ENCODE results near the gene SLU7. TPM values are rescaled to one million over a fixed set of nuclear protein-coding genes. Genes with fewer than 3 reads are reported as not detected.

SLU7 gene
- total RNA-seq, 1 donor from 2014 or later = 48.4 TPM

DNA sequence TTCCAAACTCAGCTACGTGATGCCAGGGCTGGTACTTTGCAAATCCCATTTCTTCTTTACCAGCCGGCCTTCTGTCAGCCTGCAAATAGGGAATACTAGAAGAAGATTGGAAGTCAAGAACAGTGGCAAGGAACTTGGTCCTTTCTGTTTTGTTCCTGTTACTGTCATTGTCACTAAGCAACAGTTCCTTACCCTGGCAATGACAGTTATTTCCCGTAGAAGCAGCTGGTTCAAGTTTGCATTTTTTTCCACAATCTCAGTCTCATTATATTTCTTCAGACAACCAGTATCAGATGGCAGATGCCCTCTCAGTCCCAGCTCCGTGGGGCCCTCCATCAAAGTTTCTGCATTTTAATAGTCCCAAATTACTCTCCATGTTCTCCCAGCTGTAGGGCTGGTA lies 39.4 kb downstream of the SLU7 start:
- H3K9ac ChIP-seq (ENCODE audit: low read length) = no peak overlapping the region

DNA sequence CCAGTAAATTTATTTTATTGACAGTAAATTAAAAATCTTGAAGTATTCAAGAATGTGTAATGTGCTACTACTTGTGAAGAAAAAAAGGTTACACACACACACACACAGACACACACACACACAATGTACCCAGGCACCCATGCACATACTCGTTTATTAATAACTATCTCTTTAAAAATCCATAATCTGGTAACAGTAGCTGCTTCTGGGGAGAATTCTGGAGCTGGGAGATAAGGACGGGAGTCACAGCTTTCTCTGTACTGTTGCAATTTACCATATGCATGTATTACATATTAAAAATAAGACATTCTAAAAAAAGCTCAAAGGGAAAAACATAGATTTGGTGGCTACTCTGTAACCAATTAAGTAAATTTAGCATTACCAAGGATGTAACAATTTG lies 40.6 kb downstream of the SLU7 start:
- H3K9me3 Mint-ChIP-seq (ENCODE audit: unreplicated experiment) = no peaks in the 10 kb centered on the region
- peaks cover 24% of the 10 kb centered on the region for H3K27me3 Mint-ChIP-seq (ENCODE audit: low read depth, unreplicated experiment)
- H3K36me3 ChIP-seq (ENCODE audit: insufficient read depth, low read length) = no peaks in the 10 kb centered on the region
- no peaks in the 10 kb centered on the region for H4K20me1 ChIP-seq (ENCODE audit: insufficient read depth, low read length)
- H3K79me2 ChIP-seq (ENCODE audit: insufficient read depth, low read length) = no peaks in the 10 kb centered on the region
- no peak overlapping the region for H2AFZ ChIP-seq (ENCODE audit: low read depth, low read length)
- H3K4me3 ChIP-seq (ENCODE audit: insufficient read depth, low read depth, low read length) = no peak overlapping the region
- no peak overlapping the region for H3K27ac ChIP-seq (ENCODE audit: low read depth, low read length)
- H3K9me3 ChIP-seq (ENCODE audit: insufficient read depth, low read depth, low read length) = no peaks in the 10 kb centered on the region
- H3K27ac Mint-ChIP-seq (ENCODE audit: unreplicated experiment) = no peak overlapping the region
- H3K4me3 Mint-ChIP-seq (ENCODE audit: unreplicated experiment) = no peak overlapping the region
- H3K4me1 Mint-ChIP-seq (ENCODE audit: low read depth, unreplicated experiment) = peaks cover 8% of the 10 kb centered on the region
- H3K27me3 ChIP-seq (ENCODE audit: insufficient read depth, low read length) = peaks cover 18% of the 10 kb centered on the region
- no peak for FAIRE-seq
- H3K9ac ChIP-seq (ENCODE audit: low read length) = no peak overlapping the region
- H3K4me2 ChIP-seq (ENCODE audit: low read length) = no peak overlapping the region
- H3K4me1 ChIP-seq (ENCODE audit: insufficient read depth, low read length) = no peaks in the 10 kb centered on the region
- no peak for DNase-seq (ENCODE audit: low read depth)
- TF ChIP-seq EZH2 (IDR thresholded peaks at IDR 0.05; ENCODE audit: insufficient read depth, low read length) = no peak
- TF ChIP-seq, protein P1, sequence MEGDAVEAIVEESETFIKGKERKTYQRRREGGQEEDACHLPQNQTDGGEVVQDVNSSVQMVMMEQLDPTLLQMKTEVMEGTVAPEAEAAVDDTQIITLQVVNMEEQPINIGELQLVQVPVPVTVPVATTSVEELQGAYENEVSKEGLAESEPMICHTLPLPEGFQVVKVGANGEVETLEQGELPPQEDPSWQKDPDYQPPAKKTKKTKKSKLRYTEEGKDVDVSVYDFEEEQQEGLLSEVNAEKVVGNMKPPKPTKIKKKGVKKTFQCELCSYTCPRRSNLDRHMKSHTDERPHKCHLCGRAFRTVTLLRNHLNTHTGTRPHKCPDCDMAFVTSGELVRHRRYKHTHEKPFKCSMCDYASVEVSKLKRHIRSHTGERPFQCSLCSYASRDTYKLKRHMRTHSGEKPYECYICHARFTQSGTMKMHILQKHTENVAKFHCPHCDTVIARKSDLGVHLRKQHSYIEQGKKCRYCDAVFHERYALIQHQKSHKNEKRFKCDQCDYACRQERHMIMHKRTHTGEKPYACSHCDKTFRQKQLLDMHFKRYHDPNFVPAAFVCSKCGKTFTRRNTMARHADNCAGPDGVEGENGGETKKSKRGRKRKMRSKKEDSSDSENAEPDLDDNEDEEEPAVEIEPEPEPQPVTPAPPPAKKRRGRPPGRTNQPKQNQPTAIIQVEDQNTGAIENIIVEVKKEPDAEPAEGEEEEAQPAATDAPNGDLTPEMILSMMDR (IDR thresholded peaks at IDR 0.05; ENCODE audit: insufficient read depth, low read depth, low read length) = no peak
- no peaks in the 10 kb centered on the region for H3K36me3 Mint-ChIP-seq (ENCODE audit: low read depth, unreplicated experiment)

More for the DNA sequence above, 39.4 kb downstream of the SLU7 start:
- H3K4me1 ChIP-seq (ENCODE audit: insufficient read depth, low read length) = no peaks in the 10 kb centered on the region
- no peak overlapping the region for H3K27ac ChIP-seq (ENCODE audit: low read depth, low read length)
- Mint-ChIP-seq H3K36me3 (ENCODE audit: low read depth, unreplicated experiment) (no peaks in the 10 kb centered on the region), H3K4me1 (ENCODE audit: low read depth, unreplicated experiment) (peaks cover 8% of the 10 kb centered on the region), H3K27me3 (ENCODE audit: low read depth, unreplicated experiment) (peaks cover 14% of the 10 kb centered on the region), H3K9me3 (ENCODE audit: unreplicated experiment) (no peaks in the 10 kb centered on the region), H3K4me3 (ENCODE audit: unreplicated experiment) (no peak overlapping the region), H3K27ac (ENCODE audit: unreplicated experiment) (no peak overlapping the region)
- no peaks in the 10 kb centered on the region for H3K79me2 ChIP-seq (ENCODE audit: insufficient read depth, low read length)
- H3K4me3 ChIP-seq (ENCODE audit: insufficient read depth, low read depth, low read length) = no peak overlapping the region
- H3K4me2 ChIP-seq (ENCODE audit: low read length) = no peak overlapping the region
- no peaks in the 10 kb centered on the region for H3K36me3 ChIP-seq (ENCODE audit: insufficient read depth, low read length)
- no peaks in the 10 kb centered on the region for H4K20me1 ChIP-seq (ENCODE audit: insufficient read depth, low read length)
- TF ChIP-seq, protein P1 (IDR thresholded peaks at IDR 0.05; ENCODE audit: insufficient read depth, low read depth, low read length) = no peak
- no peak for TF ChIP-seq EZH2 (IDR thresholded peaks at IDR 0.05; ENCODE audit: insufficient read depth, low read length)
- no peak overlapping the region for H2AFZ ChIP-seq (ENCODE audit: low read depth, low read length)
- no peaks in the 10 kb centered on the region for H3K9me3 ChIP-seq (ENCODE audit: insufficient read depth, low read depth, low read length)
- FAIRE-seq = no peak
- no peak for DNase-seq (ENCODE audit: low read depth)
- H3K27me3 ChIP-seq (ENCODE audit: insufficient read depth, low read length) = peaks cover 14% of the 10 kb centered on the region

DNA sequence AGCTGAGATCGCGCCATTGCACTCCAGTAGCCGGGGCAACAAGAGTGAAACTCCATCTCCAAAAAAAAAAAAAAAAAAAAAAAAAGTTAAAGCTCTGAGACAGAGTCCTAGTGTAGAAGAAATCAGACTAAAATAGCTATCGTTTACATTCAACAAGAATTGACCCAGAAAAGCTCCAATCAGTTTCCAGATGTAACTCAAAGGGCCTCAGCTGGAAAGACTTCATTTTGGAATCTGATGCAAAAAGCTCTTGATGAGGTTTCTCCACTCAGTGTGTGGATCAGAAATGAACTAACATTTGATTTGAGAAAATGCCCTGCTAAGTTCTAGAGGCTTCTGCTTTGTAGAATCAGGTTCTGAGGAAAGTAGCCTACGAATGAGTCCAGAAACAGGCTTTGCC lies 41.2 kb downstream of the SLU7 start:
- DNase-seq (ENCODE audit: low read depth) = no peak
- Mint-ChIP-seq H3K36me3 (ENCODE audit: low read depth, unreplicated experiment) (no peaks in the 10 kb centered on the region), H3K9me3 (ENCODE audit: unreplicated experiment) (no peaks in the 10 kb centered on the region), H3K27ac (ENCODE audit: unreplicated experiment) (no peak overlapping the region), H3K27me3 (ENCODE audit: low read depth, unreplicated experiment) (peaks cover 30% of the 10 kb centered on the region), H3K4me1 (ENCODE audit: low read depth, unreplicated experiment) (peaks cover 8% of the 10 kb centered on the region), H3K4me3 (ENCODE audit: unreplicated experiment) (no peak overlapping the region)
- no peaks in the 10 kb centered on the region for H3K9me3 ChIP-seq (ENCODE audit: insufficient read depth, low read depth, low read length)
- H3K27me3 ChIP-seq (ENCODE audit: insufficient read depth, low read length) = peaks cover 18% of the 10 kb centered on the region
- no peak overlapping the region for H3K4me3 ChIP-seq (ENCODE audit: insufficient read depth, low read depth, low read length)
- H3K4me2 ChIP-seq (ENCODE audit: low read length) = no peak overlapping the region
- TF ChIP-seq, protein P1 (IDR thresholded peaks at IDR 0.05; ENCODE audit: insufficient read depth, low read depth, low read length) = no peak
- no peak for TF ChIP-seq EZH2 (IDR thresholded peaks at IDR 0.05; ENCODE audit: insufficient read depth, low read length)
- no peak overlapping the region for H3K9ac ChIP-seq (ENCODE audit: low read length)
- H3K79me2 ChIP-seq (ENCODE audit: insufficient read depth, low read length) = no peaks in the 10 kb centered on the region
- no peak for FAIRE-seq
- H2AFZ ChIP-seq (ENCODE audit: low read depth, low read length) = no peak overlapping the region
- H3K27ac ChIP-seq (ENCODE audit: low read depth, low read length) = no peak overlapping the region
- no peaks in the 10 kb centered on the region for H3K4me1 ChIP-seq (ENCODE audit: insufficient read depth, low read length)
- H4K20me1 ChIP-seq (ENCODE audit: insufficient read depth, low read length) = no peaks in the 10 kb centered on the region
- H3K36me3 ChIP-seq (ENCODE audit: insufficient read depth, low read length) = no peaks in the 10 kb centered on the region
